Measurements from ENCODE around the gene TRAF3. TPM values are rescaled to one million over a fixed set of nuclear protein-coding genes. Genes with fewer than 3 reads are reported as not detected.

Gene TRAF3
- total and polyA plus RNA-seq, 3 donors from 2014 or later = 24.3 to 38.8 (median 38.2) TPM

GRCh38 chr14:102935756-102936155 is 158.5 kb downstream of the TRAF3 start:
- no peak for TF ChIP-seq POLR2A (IDR thresholded peaks at IDR 0.05)
- TF ChIP-seq, protein P1, sequence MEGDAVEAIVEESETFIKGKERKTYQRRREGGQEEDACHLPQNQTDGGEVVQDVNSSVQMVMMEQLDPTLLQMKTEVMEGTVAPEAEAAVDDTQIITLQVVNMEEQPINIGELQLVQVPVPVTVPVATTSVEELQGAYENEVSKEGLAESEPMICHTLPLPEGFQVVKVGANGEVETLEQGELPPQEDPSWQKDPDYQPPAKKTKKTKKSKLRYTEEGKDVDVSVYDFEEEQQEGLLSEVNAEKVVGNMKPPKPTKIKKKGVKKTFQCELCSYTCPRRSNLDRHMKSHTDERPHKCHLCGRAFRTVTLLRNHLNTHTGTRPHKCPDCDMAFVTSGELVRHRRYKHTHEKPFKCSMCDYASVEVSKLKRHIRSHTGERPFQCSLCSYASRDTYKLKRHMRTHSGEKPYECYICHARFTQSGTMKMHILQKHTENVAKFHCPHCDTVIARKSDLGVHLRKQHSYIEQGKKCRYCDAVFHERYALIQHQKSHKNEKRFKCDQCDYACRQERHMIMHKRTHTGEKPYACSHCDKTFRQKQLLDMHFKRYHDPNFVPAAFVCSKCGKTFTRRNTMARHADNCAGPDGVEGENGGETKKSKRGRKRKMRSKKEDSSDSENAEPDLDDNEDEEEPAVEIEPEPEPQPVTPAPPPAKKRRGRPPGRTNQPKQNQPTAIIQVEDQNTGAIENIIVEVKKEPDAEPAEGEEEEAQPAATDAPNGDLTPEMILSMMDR (IDR thresholded peaks at IDR 0.05) = no peak
- peaks cover 3% of the 10 kb centered on the region for H3K4me1 ChIP-seq
- WGBS, 2 donors = 88 to 89% methylated on average over 4 of the region's 4 CpGs
- H3K9me3 ChIP-seq = no peaks in the 10 kb centered on the region
- H3K4me3 ChIP-seq = no peak overlapping the region
- no peak for DNase-seq
- no peaks in the 10 kb centered on the region for H3K36me3 ChIP-seq (ENCODE audit: low read depth, missing control alignments)
- no peaks in the 10 kb centered on the region for H3K27me3 ChIP-seq
- H3K27ac ChIP-seq = no peak overlapping the region
- intact Hi-C loops (cut with DNase I; ENCODE audit: low total_unique reads) = no loop called here

GRCh38 chr14:102937331-102938175 is 160.3 kb downstream of the TRAF3 start:
- WGBS, 2 donors = 87 to 93% methylated on average over 21 of the region's 22 CpGs
- H3K36me3 ChIP-seq (ENCODE audit: low read depth, missing control alignments) = no peaks in the 10 kb centered on the region
- TF ChIP-seq, protein P1 (IDR thresholded peaks at IDR 0.05) = no peak
- no peak for TF ChIP-seq POLR2A (IDR thresholded peaks at IDR 0.05)

GRCh38 chr14:102938191-102938590 is 160.9 kb downstream of the TRAF3 start:
- TF ChIP-seq POLR2A (IDR thresholded peaks at IDR 0.05) = no peak
- TF ChIP-seq, protein P1 (IDR thresholded peaks at IDR 0.05) = no peak

More at GRCh38 chr14:102937331-102938175, 160.3 kb downstream of the TRAF3 start:
- intact Hi-C loops (cut with DNase I; ENCODE audit: low total_unique reads) = no loop called here
- Histone ChIP-seq H3K4me1 (peaks cover 19% of the 10 kb centered on the region), H3K27me3 (no peaks in the 10 kb centered on the region), H3K27ac (no peak overlapping the region), H3K4me3 (no peak overlapping the region), H3K9me3 (no peaks in the 10 kb centered on the region)
- no peak for DNase-seq

DNA sequence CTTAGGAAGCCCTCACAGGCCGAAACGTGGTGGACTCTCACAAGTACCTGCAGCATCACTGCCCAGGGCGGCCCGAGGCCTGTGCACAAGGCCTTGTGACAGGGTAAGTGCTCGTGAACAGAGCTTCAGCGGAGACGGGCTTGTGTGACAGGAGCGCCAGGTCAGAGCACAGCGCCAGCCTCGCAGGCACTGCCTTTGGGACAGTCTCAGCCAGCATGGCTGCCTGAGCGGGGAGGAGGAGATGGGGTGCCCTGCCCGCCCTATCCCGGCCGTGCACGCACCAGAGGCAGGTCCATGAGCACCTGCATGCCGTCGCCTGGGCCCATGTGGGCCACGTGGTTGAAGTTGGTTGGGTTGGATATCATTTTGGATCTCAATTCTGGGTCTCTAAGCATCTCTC is 162.1 kb downstream of the TRAF3 start:
- no peaks in the 10 kb centered on the region for H3K27me3 ChIP-seq
- TF ChIP-seq POLR2A (IDR thresholded peaks at IDR 0.05) = no peak
- TF ChIP-seq, protein P1 (IDR thresholded peaks at IDR 0.05) = no peak
- no peak overlapping the region for H3K27ac ChIP-seq
- H3K36me3 ChIP-seq (ENCODE audit: low read depth, missing control alignments) = no peaks in the 10 kb centered on the region
- 98 to 100% methylated on average over 3 to 18 of the region's 18 CpGs for WGBS, 2 donors
- H3K9me3 ChIP-seq = no peaks in the 10 kb centered on the region
- H3K4me3 ChIP-seq = no peak overlapping the region
- intact Hi-C loops (cut with DNase I; ENCODE audit: low total_unique reads) = no loop called here
- DNase-seq = no peak
- H3K4me1 ChIP-seq = peaks cover 19% of the 10 kb centered on the region

More at GRCh38 chr14:102938191-102938590, 160.9 kb downstream of the TRAF3 start:
- no peak for DNase-seq
- Histone ChIP-seq H3K36me3 (ENCODE audit: low read depth, missing control alignments) (no peaks in the 10 kb centered on the region), H3K27ac (no peak overlapping the region), H3K4me3 (no peak overlapping the region), H3K4me1 (peaks cover 19% of the 10 kb centered on the region), H3K27me3 (no peaks in the 10 kb centered on the region), H3K9me3 (no peaks in the 10 kb centered on the region)
- intact Hi-C loops (cut with DNase I; ENCODE audit: low total_unique reads) = no loop called here
- WGBS, 2 donors = 84 to 95% methylated on average over 12 of the region's 12 CpGs
